Stomach (tissue), 9 donors: ENCODE measurements around the gene RAB26. TPM values are rescaled to one million over a fixed set of nuclear protein-coding genes. Genes with fewer than 3 reads are reported as not detected.
A peak's percentile ranks its signal among the peaks of the same experiment; 100 is the strongest.

Source experiments
- DNase-seq, 2 donors: peaks; one replicate each; pipeline versions ENCODE4 v3.0.0 to v3.0.0-alpha.2; 2013 to 2019
- H3K27ac ChIP-seq, 5 donors: fragments of 200-600 bp in 4 of 5; sonication (generic) in 4 of 5; one replicate each; pipeline ENCODE4 v1.5.1; 2013 to 2019; ENCODE audit warnings: mild to moderate bottlenecking in 1 of 5, moderate library complexity in 1 of 5
- H3K27me3 ChIP-seq, 3 donors: fragments of 200-600 bp; sonication (generic); one replicate each; pipeline ENCODE4 v1.5.1; 2017 to 2019; ENCODE audit warnings: mixed run types in 1 of 3
- H3K36me3 ChIP-seq, 4 donors: fragments of 200-600 bp; sonication (generic); 1 replicate in 3 of 4; 2 replicates in 1 of 4; pipeline ENCODE4 v1.5.1; 2016 to 2019
- H3K4me1 ChIP-seq, 4 donors: fragments of 200-600 bp; sonication (generic); one replicate each; pipeline ENCODE4 v1.5.1; 2016 to 2019
- H3K4me3 ChIP-seq, 4 donors: fragments of 200-600 bp; sonication (generic) in 3 of 4; one replicate each; pipeline ENCODE4 v1.5.1; 2016 to 2019; ENCODE audit warnings: mild to moderate bottlenecking in 1 of 4
- H3K9me3 ChIP-seq, 4 donors: fragments of 200-600 bp; sonication (generic); one replicate each; pipeline ENCODE4 v1.5.1; 2016 to 2019
- EP300 ChIP-seq: sonication (generic); formaldehyde crosslinking; IDR thresholded peaks from one replicate; pipeline ENCODE4 v1.6.1; 2017; ENCODE audit warnings: antibody characterized with exemption
- POLR2A ChIP-seq, 4 donors: fragments of 450-650 bp; IDR thresholded peaks; one replicate each; pipeline ENCODE4 v1.6.1; 2016; ENCODE audit warnings: antibody characterized with exemption in 4 of 4, control low read depth in 2 of 4, mild to moderate bottlenecking in 1 of 4, moderate library complexity in 1 of 4
- POLR2AphosphoS5 ChIP-seq, 3 donors: sonication (generic); formaldehyde crosslinking; IDR thresholded peaks; one replicate each; pipeline ENCODE4 v1.6.1; 2016; ENCODE audit warnings: antibody characterized with exemption in 3 of 3
- WGBS, 5 donors: extraction: QIAGEN DNeasy Blood & Tissue Kit in 3 of 5; methylation state at CpG; one replicate each; pipeline versions ENCODE4 v1.1.5 to v1.1.7; 2013 to 2018; 5-methylcytosine and 5-hydroxymethylcytosine counted together
- intact Hi-C: fragments of 100-400 bp; cut with DNase I; formaldehyde crosslinking; loops from one replicate; pipeline ENCODE4 v1.15.1; 2023; ENCODE audit warnings: low total_unique reads
- polyA plus RNA-seq, 3 donors: library from polyadenylated mRNA; stranded (reverse); fragments of 200-250 nt; gene quantifications; one replicate each; pipeline ENCODE4 v1.2.3, GENCODE V29; 2013
- total RNA-seq, 5 donors: library from RNA; depleted of rRNA; stranded (reverse); fragments of >200 nt; gene quantifications; one replicate each; pipeline versions ENCODE4 v1.1.0 to v1.2.3, GENCODE V29; 2014 to 2016
- TF ChIP-seq, protein P1 (sequence below), 7 experiments: fragments of 450-650 bp in 4 of 7; fragments of 200-600 bp in 3 of 7; sonication (generic) in 3 of 7; IDR thresholded peaks; one replicate each; pipeline ENCODE4 v1.5.1; 2016 to 2019; ENCODE audit warnings: antibody characterized with exemption in 7 of 7, control low read depth in 2 of 7, mild to moderate bottlenecking in 1 of 7
- donor health status: healthy with polysubstance abuse.
- donor health status: Bipolar disorder and iron deficiency.
- donor health status: healthy.

Gene RAB26
- total and polyA plus RNA-seq, 8 donors = 15.1 to 114 (median 27.2) TPM; not detected in 3

DNA sequence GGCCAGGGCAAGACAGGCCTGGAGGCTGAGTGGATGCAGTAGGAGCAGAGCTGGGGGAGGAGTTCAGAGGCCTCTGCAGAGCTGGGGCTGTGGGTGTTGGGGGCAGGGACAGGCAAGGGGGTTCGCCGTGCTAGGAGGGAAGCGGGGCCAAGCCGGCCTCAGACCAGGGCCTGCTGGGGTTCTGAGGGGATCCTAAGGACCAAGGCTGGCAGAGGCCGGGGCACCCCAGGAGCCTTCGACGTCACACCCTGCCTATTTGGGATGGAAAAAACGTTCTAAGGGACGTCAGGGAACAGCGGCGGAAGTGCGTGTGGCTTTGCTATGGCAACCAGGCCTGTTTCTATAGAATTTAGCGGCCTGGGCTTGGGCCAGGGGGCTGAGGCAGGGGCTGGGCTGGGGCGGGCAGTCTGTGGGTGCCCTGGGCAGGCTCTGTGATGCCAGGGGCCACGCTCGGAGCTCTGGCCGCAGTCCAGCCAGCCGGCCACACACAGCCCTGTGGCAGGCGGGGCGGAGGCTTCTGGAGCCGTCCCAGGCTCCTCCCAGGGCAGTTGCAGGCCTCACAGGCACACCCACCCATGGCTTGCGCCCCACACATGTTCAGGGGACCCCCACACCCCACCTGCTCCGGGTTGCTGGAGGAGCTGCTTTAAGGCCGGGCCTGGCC, 10.9 kb downstream of the RAB26 start:
- peaks cover 65 to 90% (median 87%) of the 10 kb centered on the region in 4 donors for H3K4me1 ChIP-seq

DNA sequence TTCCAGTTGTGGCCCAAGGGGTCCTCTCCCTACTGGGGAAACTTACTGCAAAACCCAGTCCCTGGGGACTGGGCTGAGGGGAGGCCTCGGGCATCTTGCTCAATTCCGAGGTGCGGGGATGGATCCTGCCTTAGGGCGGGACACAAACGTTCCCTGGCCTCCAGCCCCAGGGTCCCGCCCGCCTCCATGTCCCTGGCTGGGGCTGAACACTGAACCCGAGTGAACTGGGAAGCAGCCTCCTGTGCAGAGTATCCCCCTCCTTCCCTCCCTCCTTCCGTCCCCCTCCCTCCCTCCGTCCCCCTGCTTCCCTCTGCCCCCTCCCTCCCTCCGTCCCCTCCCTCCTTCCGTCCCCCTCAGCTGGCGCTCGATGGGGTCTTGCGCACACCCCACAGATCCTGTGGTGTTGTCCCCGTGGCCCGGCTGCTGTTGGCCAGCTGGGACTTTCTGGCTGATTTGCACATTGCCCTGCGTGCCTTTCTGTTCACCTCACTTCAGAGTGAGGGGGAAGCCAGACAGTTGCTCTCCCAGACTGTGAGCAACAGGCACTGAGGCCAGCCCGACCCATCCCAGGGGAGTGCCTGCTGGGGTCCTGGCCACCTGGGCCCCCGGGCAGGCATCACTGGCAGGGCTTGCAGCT, 12.6 kb downstream of the RAB26 start:
- DNase-seq = peak; percentile 39 to 59
- H3K36me3 ChIP-seq = peaks cover 4 to 14% (median 8%) of the 10 kb centered on the region in 4 donors
- peak overlapping the region in 1 of 4 donors; percentile 33 for H3K4me3 ChIP-seq
- TF ChIP-seq POLR2AphosphoS5 (IDR thresholded peaks at IDR 0.05) (no peak), POLR2A (IDR thresholded peaks at IDR 0.05) (no peak), EP300 (no peak)
- TF ChIP-seq, protein P1, sequence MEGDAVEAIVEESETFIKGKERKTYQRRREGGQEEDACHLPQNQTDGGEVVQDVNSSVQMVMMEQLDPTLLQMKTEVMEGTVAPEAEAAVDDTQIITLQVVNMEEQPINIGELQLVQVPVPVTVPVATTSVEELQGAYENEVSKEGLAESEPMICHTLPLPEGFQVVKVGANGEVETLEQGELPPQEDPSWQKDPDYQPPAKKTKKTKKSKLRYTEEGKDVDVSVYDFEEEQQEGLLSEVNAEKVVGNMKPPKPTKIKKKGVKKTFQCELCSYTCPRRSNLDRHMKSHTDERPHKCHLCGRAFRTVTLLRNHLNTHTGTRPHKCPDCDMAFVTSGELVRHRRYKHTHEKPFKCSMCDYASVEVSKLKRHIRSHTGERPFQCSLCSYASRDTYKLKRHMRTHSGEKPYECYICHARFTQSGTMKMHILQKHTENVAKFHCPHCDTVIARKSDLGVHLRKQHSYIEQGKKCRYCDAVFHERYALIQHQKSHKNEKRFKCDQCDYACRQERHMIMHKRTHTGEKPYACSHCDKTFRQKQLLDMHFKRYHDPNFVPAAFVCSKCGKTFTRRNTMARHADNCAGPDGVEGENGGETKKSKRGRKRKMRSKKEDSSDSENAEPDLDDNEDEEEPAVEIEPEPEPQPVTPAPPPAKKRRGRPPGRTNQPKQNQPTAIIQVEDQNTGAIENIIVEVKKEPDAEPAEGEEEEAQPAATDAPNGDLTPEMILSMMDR (IDR thresholded peaks at IDR 0.05) = no peak
- H3K27me3 ChIP-seq = no peaks in the 10 kb centered on the region
- H3K4me1 ChIP-seq = peaks cover 63 to 82% (median 80%) of the 10 kb centered on the region in 4 donors
- intact Hi-C loops = no loop called here
- 57 to 74% (median 64%) methylated on average over 9 to 20 of the region's 20 CpGs for WGBS, 5 donors
- H3K27ac ChIP-seq = peak overlapping the region; percentile 9 to 97 (median 89)
- H3K9me3 ChIP-seq = no peaks in the 10 kb centered on the region

More for the DNA sequence above, 10.9 kb downstream of the RAB26 start:
- H3K36me3 ChIP-seq = peaks cover 0 to 9% (median 2%) of the 10 kb centered on the region in 4 donors
- peak overlapping the region; percentile 8 to 33 (median 30) for H3K4me3 ChIP-seq
- DNase-seq = peak; percentile 82 to 92
- no peaks in the 10 kb centered on the region for H3K9me3 ChIP-seq
- intact Hi-C loops = no loop called here
- TF ChIP-seq, protein P1 (IDR thresholded peaks at IDR 0.05) = no peak
- TF ChIP-seq POLR2AphosphoS5 (IDR thresholded peaks at IDR 0.05) (peak in 1 of 3 donors; percentile 43), EP300 (peak; percentile 65), POLR2A (IDR thresholded peaks at IDR 0.05) (no peak)
- WGBS, 5 donors = 25 to 52% (median 35%) methylated on average over 15 to 24 of the region's 24 CpGs
- no peaks in the 10 kb centered on the region for H3K27me3 ChIP-seq
- H3K27ac ChIP-seq = peak overlapping the region; percentile 72 to 97 (median 89)

DNA sequence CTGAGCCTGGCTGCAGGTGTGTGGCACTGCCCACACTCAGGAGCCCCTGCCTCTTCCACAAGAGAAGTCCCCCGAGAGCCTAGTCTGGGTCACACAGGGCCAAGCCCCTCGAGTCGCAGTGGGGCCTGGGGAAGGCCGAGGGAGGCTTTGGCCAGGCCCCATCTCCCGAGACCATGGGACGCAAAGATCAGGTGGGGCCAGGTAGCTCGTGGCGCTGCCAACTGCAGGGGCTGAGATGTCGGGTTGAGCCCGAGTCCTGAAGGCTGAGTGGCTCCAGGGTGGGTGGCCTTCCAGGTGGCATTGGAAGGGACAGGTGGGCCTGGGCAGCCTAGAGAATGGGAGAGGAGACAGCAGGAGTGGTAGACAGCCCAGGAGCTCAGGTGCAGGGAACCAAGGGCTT, 13.5 kb downstream of the RAB26 start:
- intact Hi-C loops = no loop called here
- DNase-seq = no peak
- Histone ChIP-seq H3K27ac (peak overlapping the region in 4 of 5 donors; percentile 88 to 97 (median 92)), H3K9me3 (no peaks in the 10 kb centered on the region), H3K4me3 (no peak overlapping the region), H3K36me3 (peaks cover 11 to 22% (median 16%) of the 10 kb centered on the region in 4 donors), H3K4me1 (peaks cover 56 to 73% (median 71%) of the 10 kb centered on the region in 4 donors), H3K27me3 (no peaks in the 10 kb centered on the region)
- 84 to 95% (median 92%) methylated on average over 10 of the region's 10 CpGs; no CpG with 5 or more reads in 1 of the 5 donors for whole genome bisulfite sequencing, 5 donors
- TF ChIP-seq, protein P1 (IDR thresholded peaks at IDR 0.05) = no peak
- TF ChIP-seq POLR2A (IDR thresholded peaks at IDR 0.05) (no peak), EP300 (no peak), POLR2AphosphoS5 (IDR thresholded peaks at IDR 0.05) (no peak)

DNA sequence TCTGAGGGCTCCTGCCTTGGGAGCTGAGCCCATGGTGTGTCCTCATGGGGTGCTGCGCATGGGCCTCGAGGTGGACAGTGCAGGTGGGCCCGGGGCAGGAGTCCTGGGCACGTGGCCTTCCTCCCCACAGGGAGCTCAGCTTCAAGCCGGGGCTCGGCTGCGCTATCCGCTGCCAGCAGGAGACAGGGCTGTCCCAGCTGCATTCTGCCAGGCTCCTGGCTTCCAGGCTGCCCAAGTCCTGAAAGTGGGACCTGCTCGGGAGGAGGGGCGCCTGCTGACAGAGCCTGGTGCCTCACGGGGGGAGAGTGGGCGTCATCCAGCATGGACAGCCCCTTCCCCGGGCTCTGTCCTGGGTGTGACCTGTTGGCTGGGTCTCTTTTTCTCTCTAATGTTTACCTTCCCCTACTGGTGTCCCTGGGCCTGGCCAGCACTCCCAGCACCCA, 14.3 kb downstream of the RAB26 start:
- TF ChIP-seq EP300 (no peak), POLR2AphosphoS5 (IDR thresholded peaks at IDR 0.05) (no peak), POLR2A (IDR thresholded peaks at IDR 0.05) (no peak)
- TF ChIP-seq, protein P1 (IDR thresholded peaks at IDR 0.05) = no peak
- no peaks in the 10 kb centered on the region for H3K9me3 ChIP-seq
- H3K4me1 ChIP-seq = peaks cover 48 to 65% (median 63%) of the 10 kb centered on the region in 4 donors
- intact Hi-C loops = no loop called here
- 53 to 79% (median 58%) methylated on average over 4 to 13 of the region's 13 CpGs for WGBS, 5 donors
- no peaks in the 10 kb centered on the region for H3K27me3 ChIP-seq
- H3K27ac ChIP-seq = peak overlapping the region; percentile 54 to 96 (median 77)
- peaks cover 19 to 30% (median 24%) of the 10 kb centered on the region in 4 donors for H3K36me3 ChIP-seq
- H3K4me3 ChIP-seq = peak overlapping the region in 1 of 4 donors; percentile 13
- DNase-seq = peak in 1 of 2 donors; percentile 50
